ENCODE data around the gene PJA1. TPM values are rescaled to one million over a fixed set of nuclear protein-coding genes. Genes with fewer than 3 reads are reported as not detected.
A peak's percentile ranks its signal among the peaks of the same experiment; 100 is the strongest.

Gene PJA1
- total RNA-seq, 2 experiments from 2014 or later: 36.5 to 37.6 TPM

DNA sequence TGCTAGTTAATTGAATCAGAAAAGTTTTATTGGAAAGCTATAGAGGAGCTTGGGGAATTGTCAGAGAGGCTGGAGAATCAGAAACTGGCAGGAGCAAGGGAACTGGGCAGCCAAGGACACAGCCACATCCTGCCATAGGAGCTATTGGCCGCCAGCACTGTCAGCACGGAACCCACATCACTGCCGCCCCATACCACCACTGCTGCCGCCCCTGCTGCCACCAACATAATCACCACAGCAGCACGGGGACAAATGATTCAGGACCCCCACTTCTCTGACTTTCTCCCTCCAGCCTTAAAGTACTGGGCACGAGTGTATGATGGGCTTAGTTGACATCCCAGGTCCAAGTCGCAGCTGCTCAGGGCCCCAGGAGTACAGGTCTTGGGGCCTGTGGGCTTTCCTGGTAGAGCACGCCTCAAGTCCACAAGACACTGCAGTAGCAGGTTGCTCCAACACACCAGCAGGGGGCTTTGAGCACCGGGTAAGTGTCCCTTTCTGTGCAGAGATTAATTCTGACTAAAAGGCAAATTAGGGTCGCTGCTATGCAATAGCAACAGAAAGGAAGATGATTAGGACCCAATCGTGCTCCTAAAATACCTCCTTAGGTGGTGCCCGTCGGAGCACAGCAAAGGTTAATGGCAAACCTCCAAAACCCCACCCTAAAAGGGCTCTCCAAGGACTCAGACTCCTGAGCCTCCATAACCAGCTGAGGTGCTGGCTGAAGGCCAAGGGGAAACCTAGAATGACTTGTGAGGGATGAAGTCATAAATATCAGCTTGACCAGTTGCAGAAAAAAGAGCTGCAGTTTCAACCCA is 6.9 kb downstream of the PJA1 start:
- H3K36me3 Mint-ChIP-seq (ENCODE audit: low read depth): peaks cover 29% of the 10 kb centered on the region
- H3K27me3 Mint-ChIP-seq: no peaks in the 10 kb centered on the region
- ATAC-seq (ENCODE audit: poor library complexity): peak; percentile 59
- no peaks in the 10 kb centered on the region for H3K9me3 Mint-ChIP-seq
- POLR2A ChIA-PET: no interaction called here
- H3K27ac Mint-ChIP-seq: peak overlapping the region; percentile 56
- intact Hi-C loops (cut with DNase I, micrococcal nuclease): loop anchor here (1.0 to 10.0 kb wide), 3 partner anchors 64 to 126 kb away; no protein-coding TSS in a partner anchor
- peak in 10 of 14 experiments; percentile 2 to 61 (median 20) for DNase-seq
- no peaks in the 10 kb centered on the region for H3K27me3 ChIP-seq (ENCODE audit: control insufficient read depth in 1 of 2, insufficient read depth in 2 of 2, low read length in 2 of 2)
- no peak overlapping the region for H3K27ac ChIP-seq (ENCODE audit: low read depth in 1 of 2, low read length in 2 of 2)
- peaks cover 6% of the 10 kb centered on the region for H3K36me3 ChIP-seq (ENCODE audit: insufficient read depth, low read length)
- CTCF ChIA-PET: interaction anchor here (1.0 kb wide), 1 partner anchor 11 kb away, joined by 3 read pairs; no protein-coding TSS in a partner anchor
- peaks cover 10% of the 10 kb centered on the region for H3K4me1 ChIP-seq (ENCODE audit: insufficient read depth, low read length)
- no peaks in the 10 kb centered on the region for H3K9me3 ChIP-seq (ENCODE audit: control insufficient read depth in 1 of 2, insufficient read depth in 1 of 2, low read length in 2 of 2)
- H3K4me3 ChIP-seq (ENCODE audit: low read length): no peak overlapping the region
- no peak overlapping the region for H3K4me3 Mint-ChIP-seq
- H3K4me1 Mint-ChIP-seq (ENCODE audit: low read depth): peaks cover 34% of the 10 kb centered on the region
- TF ChIP-seq, protein P1, sequence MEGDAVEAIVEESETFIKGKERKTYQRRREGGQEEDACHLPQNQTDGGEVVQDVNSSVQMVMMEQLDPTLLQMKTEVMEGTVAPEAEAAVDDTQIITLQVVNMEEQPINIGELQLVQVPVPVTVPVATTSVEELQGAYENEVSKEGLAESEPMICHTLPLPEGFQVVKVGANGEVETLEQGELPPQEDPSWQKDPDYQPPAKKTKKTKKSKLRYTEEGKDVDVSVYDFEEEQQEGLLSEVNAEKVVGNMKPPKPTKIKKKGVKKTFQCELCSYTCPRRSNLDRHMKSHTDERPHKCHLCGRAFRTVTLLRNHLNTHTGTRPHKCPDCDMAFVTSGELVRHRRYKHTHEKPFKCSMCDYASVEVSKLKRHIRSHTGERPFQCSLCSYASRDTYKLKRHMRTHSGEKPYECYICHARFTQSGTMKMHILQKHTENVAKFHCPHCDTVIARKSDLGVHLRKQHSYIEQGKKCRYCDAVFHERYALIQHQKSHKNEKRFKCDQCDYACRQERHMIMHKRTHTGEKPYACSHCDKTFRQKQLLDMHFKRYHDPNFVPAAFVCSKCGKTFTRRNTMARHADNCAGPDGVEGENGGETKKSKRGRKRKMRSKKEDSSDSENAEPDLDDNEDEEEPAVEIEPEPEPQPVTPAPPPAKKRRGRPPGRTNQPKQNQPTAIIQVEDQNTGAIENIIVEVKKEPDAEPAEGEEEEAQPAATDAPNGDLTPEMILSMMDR (IDR thresholded peaks at IDR 0.05): peak; percentile 14

DNA sequence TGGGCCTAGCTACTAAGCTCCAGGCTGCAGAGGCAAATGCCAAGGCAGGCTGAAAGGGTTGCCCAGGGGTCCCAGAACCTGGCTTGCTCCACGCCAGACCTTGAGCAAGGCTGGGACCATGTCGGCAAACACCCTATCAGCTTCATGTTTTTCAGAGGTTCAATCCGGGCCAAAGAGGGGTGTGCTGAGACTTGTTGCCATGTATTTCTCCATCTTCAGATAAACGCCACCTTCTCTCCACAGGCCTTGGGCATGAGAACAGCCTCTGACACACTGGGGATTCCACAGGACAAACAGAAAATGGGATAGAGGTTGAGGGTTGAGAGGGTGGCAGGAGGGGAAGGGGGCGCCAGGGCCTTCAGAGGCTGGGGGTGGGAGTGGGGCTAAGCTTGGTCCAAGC is 8.6 kb downstream of the PJA1 start:
- intact Hi-C loops (cut with DNase I, micrococcal nuclease): loop anchor here in 1 of 2 experiments (5.0 to 10.0 kb wide), 2 partner anchors 66 to 128 kb away; no protein-coding TSS in a partner anchor
- ChIA-PET POLR2A (no interaction called here), CTCF (no interaction called here)
- TF ChIP-seq, protein P1 (IDR thresholded peaks at IDR 0.05): no peak
- Mint-ChIP-seq H3K36me3 (ENCODE audit: low read depth) (peaks cover 16% of the 10 kb centered on the region), H3K27me3 (no peaks in the 10 kb centered on the region), H3K4me1 (ENCODE audit: low read depth) (peaks cover 18% of the 10 kb centered on the region), H3K4me3 (no peak overlapping the region), H3K27ac (no peak overlapping the region), H3K9me3 (no peaks in the 10 kb centered on the region)
- no peak for ATAC-seq (ENCODE audit: poor library complexity)
- Histone ChIP-seq H3K27me3 (ENCODE audit: control insufficient read depth in 1 of 2, insufficient read depth in 2 of 2, low read length in 2 of 2) (no peaks in the 10 kb centered on the region), H3K4me1 (ENCODE audit: insufficient read depth, low read length) (no peaks in the 10 kb centered on the region), H3K36me3 (ENCODE audit: insufficient read depth, low read length) (peaks cover 3% of the 10 kb centered on the region), H3K4me3 (ENCODE audit: low read length) (no peak overlapping the region), H3K27ac (ENCODE audit: low read depth in 1 of 2, low read length in 2 of 2) (no peak overlapping the region), H3K9me3 (ENCODE audit: control insufficient read depth in 1 of 2, insufficient read depth in 1 of 2, low read length in 2 of 2) (no peaks in the 10 kb centered on the region)
- no peak for DNase-seq

DNA sequence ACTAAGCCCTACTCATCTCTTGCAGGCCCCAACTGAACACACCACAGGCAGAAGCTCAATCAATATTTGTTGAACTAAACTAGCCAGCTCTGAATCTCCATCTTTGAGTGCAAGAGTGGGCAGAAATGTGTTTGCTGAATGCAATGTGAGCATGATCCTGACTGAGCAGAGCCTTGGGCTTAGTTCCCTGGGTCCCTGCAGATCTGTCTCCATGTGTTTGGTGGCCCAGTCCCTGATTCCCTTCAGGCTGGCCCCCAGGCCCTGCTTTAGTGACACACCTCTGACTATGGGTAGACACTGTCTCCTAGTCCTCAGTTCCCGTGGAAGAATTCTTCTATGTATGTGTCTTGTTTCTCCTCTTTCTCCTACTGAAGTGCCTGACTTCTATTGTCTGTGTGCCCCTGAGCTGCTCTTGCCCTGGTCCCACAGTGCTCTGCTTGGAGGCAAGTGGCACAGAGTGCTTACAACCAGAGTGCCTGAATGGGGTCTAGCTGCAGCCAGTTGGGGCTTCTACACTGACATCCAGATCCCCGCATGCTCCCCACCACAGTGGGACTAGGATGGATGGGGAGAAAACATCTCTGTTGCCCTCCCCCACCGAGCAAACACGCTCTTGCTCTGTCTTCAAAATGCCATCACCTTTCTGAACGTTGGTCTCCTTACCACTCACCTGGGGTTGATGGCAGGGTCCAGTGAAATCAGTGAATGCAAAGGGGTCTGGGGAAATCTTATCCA is 9.3 kb downstream of the PJA1 start:
- no peak for DNase-seq
- Histone ChIP-seq H3K27me3 (ENCODE audit: control insufficient read depth in 1 of 2, insufficient read depth in 2 of 2, low read length in 2 of 2) (no peaks in the 10 kb centered on the region), H3K27ac (ENCODE audit: low read depth in 1 of 2, low read length in 2 of 2) (no peak overlapping the region), H3K9me3 (ENCODE audit: control insufficient read depth in 1 of 2, insufficient read depth in 1 of 2, low read length in 2 of 2) (no peaks in the 10 kb centered on the region), H3K4me1 (ENCODE audit: insufficient read depth, low read length) (no peaks in the 10 kb centered on the region), H3K36me3 (ENCODE audit: insufficient read depth, low read length) (no peaks in the 10 kb centered on the region), H3K4me3 (ENCODE audit: low read length) (no peak overlapping the region)
- Mint-ChIP-seq H3K4me1 (ENCODE audit: low read depth) (peaks cover 18% of the 10 kb centered on the region), H3K36me3 (ENCODE audit: low read depth) (peaks cover 10% of the 10 kb centered on the region), H3K9me3 (no peaks in the 10 kb centered on the region), H3K27ac (no peak overlapping the region), H3K4me3 (no peak overlapping the region), H3K27me3 (no peaks in the 10 kb centered on the region)
- CTCF ChIA-PET: no interaction called here
- intact Hi-C loops (cut with DNase I, micrococcal nuclease): loop anchor here in 1 of 2 experiments (5.0 to 10.0 kb wide), 2 partner anchors 66 to 129 kb away; no protein-coding TSS in a partner anchor
- ATAC-seq (ENCODE audit: poor library complexity): no peak
- TF ChIP-seq, protein P1 (IDR thresholded peaks at IDR 0.05): no peak
- POLR2A ChIA-PET: no interaction called here
